MG63 (cell line): ENCODE results near the gene NMUR2. TPM values are rescaled to one million over a fixed set of nuclear protein-coding genes. Genes with fewer than 3 reads are reported as not detected.

Experiments
- DNase-seq: peaks from one replicate; pipeline ENCODE4 v3.0.0-alpha.2; 2020
- H3K27me3 ChIP-seq: fragments of 250-450 bp; sonication (Bioruptor Pico); 2 replicates; pipeline ENCODE4 v1.5.1; 2020; ENCODE audit warnings: mild to moderate bottlenecking, moderate library complexity
- H3K36me3 ChIP-seq: fragments of 250-450 bp; sonication (Bioruptor Pico); 2 replicates; pipeline ENCODE4 v1.5.1; 2020; ENCODE audit warnings: mild to moderate bottlenecking, moderate library complexity
- H3K4me3 ChIP-seq: fragments of 250-450 bp; sonication (Bioruptor Pico); 2 replicates; pipeline ENCODE4 v1.5.1; 2020; ENCODE audit warnings: mild to moderate bottlenecking, moderate library complexity
- H3K9me3 ChIP-seq: fragments of 250-450 bp; sonication (Bioruptor Pico); 2 replicates; pipeline ENCODE4 v1.5.1; 2020; ENCODE audit warnings: mild to moderate bottlenecking, moderate library complexity
- total RNA-seq: library from RNA; depleted of rRNA; stranded (reverse); fragments of >200 nt; shearing (Covaris generic); gene quantifications from 2 replicates; pipeline ENCODE4 v1.2.3, GENCODE V29; 2014; ENCODE audit warnings: low replicate concordance; rRNA removed

The NMUR2 gene, protein sequence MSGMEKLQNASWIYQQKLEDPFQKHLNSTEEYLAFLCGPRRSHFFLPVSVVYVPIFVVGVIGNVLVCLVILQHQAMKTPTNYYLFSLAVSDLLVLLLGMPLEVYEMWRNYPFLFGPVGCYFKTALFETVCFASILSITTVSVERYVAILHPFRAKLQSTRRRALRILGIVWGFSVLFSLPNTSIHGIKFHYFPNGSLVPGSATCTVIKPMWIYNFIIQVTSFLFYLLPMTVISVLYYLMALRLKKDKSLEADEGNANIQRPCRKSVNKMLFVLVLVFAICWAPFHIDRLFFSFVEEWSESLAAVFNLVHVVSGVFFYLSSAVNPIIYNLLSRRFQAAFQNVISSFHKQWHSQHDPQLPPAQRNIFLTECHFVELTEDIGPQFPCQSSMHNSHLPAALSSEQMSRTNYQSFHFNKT
- not detected in 2 replicates for total RNA-seq

DNA sequence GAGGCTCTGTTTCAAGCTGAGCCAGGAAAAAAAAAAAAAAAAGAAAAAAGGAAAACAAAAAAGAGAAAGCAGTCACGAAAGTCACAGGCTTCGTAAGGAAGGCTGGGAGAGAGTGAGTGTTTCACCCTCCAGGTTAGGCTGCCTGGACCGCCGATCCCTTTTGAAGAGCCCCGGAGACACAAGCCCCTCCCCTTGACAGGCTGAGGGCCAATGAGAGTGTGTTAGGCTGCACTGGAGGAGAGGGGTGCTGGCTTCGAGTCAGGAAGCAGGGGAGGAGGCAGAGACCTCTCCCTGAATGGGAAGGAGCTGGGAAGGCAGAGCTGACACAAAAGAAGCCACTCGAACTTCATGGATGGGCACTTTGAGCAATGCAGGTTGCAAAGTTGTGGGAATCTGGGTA lies at the start of gene NMUR2:
Gene NMUR2, minus strand, starts transcription at position 135 of the 400 bp plus-strand sequence. CDS start 166 bp downstream, outside the sequence.
- H3K9me3 ChIP-seq = no peaks in the 10 kb centered on the region
- H3K27me3 ChIP-seq = peaks cover 2% of the 10 kb centered on the region; the same call in 1 of the 2 replicates
- no peak within 1 kb of the TSS for H3K4me3 ChIP-seq
- DNase-seq = peak; percentile 28
- no peaks in the 10 kb centered on the region for H3K36me3 ChIP-seq

GRCh38 chr5:152443935-152444334 lies 38.9 kb upstream of the NMUR2 start:
- DNase-seq = no peak
- Histone ChIP-seq H3K36me3 (no peaks in the 10 kb centered on the region), H3K9me3 (no peaks in the 10 kb centered on the region)

DNA sequence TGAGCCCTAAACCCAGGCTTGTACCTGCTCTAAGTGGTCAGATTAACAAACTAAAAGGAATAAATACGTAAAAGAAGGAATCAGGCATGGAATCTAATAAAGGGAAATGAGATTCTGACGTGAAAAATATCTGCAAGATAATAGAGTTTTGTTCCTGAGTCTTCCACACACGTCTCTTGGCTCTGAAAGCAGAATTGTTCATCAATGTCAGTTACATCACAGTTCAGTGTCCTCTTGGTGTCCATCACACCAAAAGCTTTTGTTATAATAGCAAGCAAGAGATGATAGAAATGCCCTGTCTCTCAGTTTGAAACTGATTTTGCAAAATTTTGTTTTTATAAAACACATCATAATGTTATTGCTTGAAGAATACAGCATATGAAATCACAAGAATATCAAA lies 34.7 kb upstream of the NMUR2 start:
- Histone ChIP-seq H3K4me3 (no peak overlapping the region), H3K36me3 (no peaks in the 10 kb centered on the region), H3K9me3 (no peaks in the 10 kb centered on the region), H3K27me3 (peaks cover 21% of the 10 kb centered on the region)
- DNase-seq = no peak

More at GRCh38 chr5:152443935-152444334, 38.9 kb upstream of the NMUR2 start:
- H3K27me3 ChIP-seq = peaks cover 24% of the 10 kb centered on the region
- H3K4me3 ChIP-seq = no peak overlapping the region

GRCh38 chr5:152437866-152438265 lies 32.8 kb upstream of the NMUR2 start:
- H3K4me3 ChIP-seq = no peak overlapping the region
- no peaks in the 10 kb centered on the region for H3K9me3 ChIP-seq
- no peaks in the 10 kb centered on the region for H3K36me3 ChIP-seq
- no peak for DNase-seq
- H3K27me3 ChIP-seq = peaks cover 21% of the 10 kb centered on the region

- peaks cover 3% of the 10 kb centered on the region; the same call in 1 of the 2 replicates for H3K27me3 ChIP-seq
- DNase-seq = no peak
- no peaks in the 10 kb centered on the region for H3K9me3 ChIP-seq
These were observed 22.6 kb upstream of the NMUR2 start for GRCh38 chr5:152427721-152428120.

DNA sequence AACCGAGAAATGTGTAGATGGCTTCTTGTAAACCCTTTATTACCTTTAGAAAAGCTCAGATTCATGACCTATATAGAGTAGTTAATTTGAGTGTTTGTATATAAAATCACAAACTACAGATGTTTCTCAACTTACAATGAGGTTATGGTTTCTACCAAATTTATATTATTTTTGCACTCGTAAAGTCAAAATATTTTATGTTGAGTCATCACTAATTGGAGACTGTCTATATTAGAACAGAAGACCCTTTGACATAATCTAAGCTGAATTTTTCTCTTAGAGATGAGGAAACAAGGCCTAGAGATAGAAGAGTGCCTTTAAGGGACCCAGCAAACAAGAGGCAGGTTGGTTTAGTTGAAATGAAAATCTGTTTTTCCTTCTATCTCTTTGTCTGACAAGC lies 20.0 kb upstream of the NMUR2 start:
- no peaks in the 10 kb centered on the region for H3K9me3 ChIP-seq
- DNase-seq = no peak
- peaks cover 1% of the 10 kb centered on the region; the same call in 1 of the 2 replicates for H3K27me3 ChIP-seq
- H3K4me3 ChIP-seq = no peak overlapping the region
- no peaks in the 10 kb centered on the region for H3K36me3 ChIP-seq

More at GRCh38 chr5:152427721-152428120, 22.6 kb upstream of the NMUR2 start:
- Histone ChIP-seq H3K36me3 (no peaks in the 10 kb centered on the region), H3K4me3 (no peak overlapping the region)

DNA sequence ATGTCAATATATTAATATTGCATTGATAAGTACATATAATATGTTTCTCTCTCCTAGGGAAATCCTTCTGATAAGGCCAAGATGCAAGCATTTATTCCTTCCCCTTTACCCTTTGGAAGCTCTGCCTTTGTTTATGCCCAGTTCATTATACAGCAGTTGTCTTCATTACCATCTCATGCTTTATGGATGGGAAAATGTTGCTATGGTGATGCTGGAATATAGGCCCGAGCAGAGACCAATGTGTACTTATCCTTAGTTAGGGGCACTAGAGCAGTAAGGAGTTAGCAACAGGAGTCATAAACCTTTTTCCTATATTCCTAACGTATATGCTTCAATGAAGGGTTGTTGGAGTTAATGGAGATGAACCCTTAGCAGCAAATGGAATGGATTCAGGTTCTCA lies 19.4 kb upstream of the NMUR2 start:
- no peak for DNase-seq
- Histone ChIP-seq H3K36me3 (no peaks in the 10 kb centered on the region), H3K4me3 (no peak overlapping the region), H3K27me3 (peaks cover 5% of the 10 kb centered on the region), H3K9me3 (no peaks in the 10 kb centered on the region)

GRCh38 chr5:152422081-152422480 lies 17.0 kb upstream of the NMUR2 start:
- H3K9me3 ChIP-seq = no peaks in the 10 kb centered on the region
- DNase-seq = no peak
- H3K36me3 ChIP-seq = no peaks in the 10 kb centered on the region
- H3K4me3 ChIP-seq = no peak overlapping the region
- H3K27me3 ChIP-seq = peaks cover 11% of the 10 kb centered on the region

- no peaks in the 10 kb centered on the region for H3K36me3 ChIP-seq
These were observed 7.0 kb upstream of the NMUR2 start for GRCh38 chr5:152412129-152412528.

DNA sequence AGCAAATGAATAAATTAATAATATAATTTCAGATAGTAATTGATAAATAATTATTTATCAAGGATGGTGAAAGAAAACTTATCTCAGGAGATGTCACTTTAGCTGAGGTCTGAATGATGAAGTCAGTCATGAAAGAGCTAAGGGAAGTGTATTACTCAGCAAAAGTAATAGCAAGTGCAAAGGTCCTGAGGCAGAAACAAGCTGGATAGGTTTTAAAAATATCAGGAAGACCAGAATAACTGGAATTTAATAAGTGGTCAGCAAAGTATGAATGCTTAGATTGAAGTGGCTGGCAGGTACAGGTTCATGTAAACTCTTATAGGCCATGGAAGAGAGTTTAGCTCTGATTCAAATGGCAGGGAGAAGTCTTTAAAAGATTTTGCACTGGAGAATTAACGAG lies 1.0 kb upstream of the NMUR2 start:
- no peak for DNase-seq
- Histone ChIP-seq H3K27me3 (no peaks in the 10 kb centered on the region), H3K4me3 (no peak overlapping the region), H3K9me3 (no peaks in the 10 kb centered on the region), H3K36me3 (no peaks in the 10 kb centered on the region)

More at GRCh38 chr5:152412129-152412528, 7.0 kb upstream of the NMUR2 start:
- DNase-seq = no peak
- Histone ChIP-seq H3K4me3 (no peak overlapping the region), H3K27me3 (no peaks in the 10 kb centered on the region), H3K9me3 (no peaks in the 10 kb centered on the region)

DNA sequence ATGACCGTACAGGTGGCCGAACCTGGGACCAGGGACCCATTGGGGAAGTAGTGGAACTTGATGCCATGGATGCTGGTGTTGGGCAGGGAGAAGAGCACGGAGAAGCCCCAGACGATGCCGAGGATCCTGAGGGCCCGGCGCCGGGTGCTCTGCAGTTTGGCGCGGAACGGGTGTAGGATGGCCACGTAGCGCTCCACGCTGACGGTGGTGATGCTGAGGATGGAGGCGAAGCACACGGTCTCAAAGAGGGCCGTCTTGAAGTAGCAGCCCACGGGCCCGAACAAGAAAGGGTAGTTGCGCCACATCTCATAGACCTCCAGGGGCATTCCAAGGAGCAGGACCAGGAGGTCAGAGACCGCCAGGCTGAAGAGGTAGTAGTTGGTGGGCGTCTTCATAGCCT lies 585 bp downstream of the NMUR2 start:
- no peak overlapping the region for H3K4me3 ChIP-seq
- no peaks in the 10 kb centered on the region for H3K9me3 ChIP-seq
- DNase-seq = no peak
- H3K27me3 ChIP-seq = peaks cover 3% of the 10 kb centered on the region; the same call in 1 of the 2 replicates
- no peaks in the 10 kb centered on the region for H3K36me3 ChIP-seq

GRCh38 chr5:152403046-152403445 lies 2.0 kb downstream of the NMUR2 start:
- H3K9me3 ChIP-seq = no peaks in the 10 kb centered on the region
- no peak overlapping the region for H3K4me3 ChIP-seq
- DNase-seq = no peak
- peaks cover 4% of the 10 kb centered on the region; the same call in 1 of the 2 replicates for H3K27me3 ChIP-seq
- no peaks in the 10 kb centered on the region for H3K36me3 ChIP-seq

GRCh38 chr5:152400846-152401245 lies 4.2 kb downstream of the NMUR2 start:
- Histone ChIP-seq H3K4me3 (no peak overlapping the region), H3K27me3 (peaks cover 5% of the 10 kb centered on the region; the same call in 1 of the 2 replicates), H3K36me3 (no peaks in the 10 kb centered on the region), H3K9me3 (no peaks in the 10 kb centered on the region)
- no peak for DNase-seq

GRCh38 chr5:152397581-152397980 lies 7.5 kb downstream of the NMUR2 start:
- Histone ChIP-seq H3K36me3 (no peaks in the 10 kb centered on the region), H3K4me3 (no peak overlapping the region), H3K27me3 (peaks cover 5% of the 10 kb centered on the region; the same call in 1 of the 2 replicates), H3K9me3 (no peaks in the 10 kb centered on the region)
- no peak for DNase-seq

GRCh38 chr5:152393441-152393840 lies 11.6 kb downstream of the NMUR2 start:
- H3K4me3 ChIP-seq = no peak overlapping the region
- H3K27me3 ChIP-seq = peaks cover 2% of the 10 kb centered on the region; the same call in 1 of the 2 replicates
- no peak for DNase-seq
- H3K36me3 ChIP-seq = no peaks in the 10 kb centered on the region
- peaks cover 8% of the 10 kb centered on the region for H3K9me3 ChIP-seq

DNA sequence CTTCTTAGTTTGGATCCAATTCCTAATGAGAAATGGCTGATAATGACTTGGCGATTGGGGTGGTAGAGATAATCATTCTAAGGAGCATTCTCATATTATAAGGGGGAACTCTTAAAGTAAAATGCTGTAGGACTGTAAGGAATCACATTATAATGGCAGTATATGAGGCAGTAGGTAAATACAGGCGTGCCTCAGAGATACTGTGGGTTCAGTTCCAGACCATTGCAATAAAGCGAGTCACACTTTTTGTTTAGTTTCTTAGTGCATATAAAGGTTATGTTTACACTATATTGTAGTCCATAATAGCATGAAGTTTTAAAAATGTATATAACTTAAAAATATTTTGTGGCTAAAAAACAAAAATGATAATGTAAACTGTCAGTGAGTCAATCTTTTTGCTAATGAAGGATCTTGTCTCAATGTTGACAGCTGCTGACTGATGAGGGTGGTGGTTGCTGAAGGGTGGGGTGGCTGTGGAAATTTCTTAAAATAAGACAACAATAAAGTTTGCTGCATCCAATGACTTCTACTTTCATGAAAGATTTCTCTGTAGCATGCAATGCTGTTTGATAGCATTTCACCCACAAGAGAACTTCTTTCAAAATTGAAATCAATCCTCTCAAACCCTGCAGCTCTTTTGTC lies 15.8 kb downstream of the NMUR2 start:
- H3K4me3 ChIP-seq = no peak overlapping the region
- peaks cover 8% of the 10 kb centered on the region for H3K9me3 ChIP-seq
- no peaks in the 10 kb centered on the region for H3K27me3 ChIP-seq
- no peaks in the 10 kb centered on the region for H3K36me3 ChIP-seq
- DNase-seq = peak; percentile 10

DNA sequence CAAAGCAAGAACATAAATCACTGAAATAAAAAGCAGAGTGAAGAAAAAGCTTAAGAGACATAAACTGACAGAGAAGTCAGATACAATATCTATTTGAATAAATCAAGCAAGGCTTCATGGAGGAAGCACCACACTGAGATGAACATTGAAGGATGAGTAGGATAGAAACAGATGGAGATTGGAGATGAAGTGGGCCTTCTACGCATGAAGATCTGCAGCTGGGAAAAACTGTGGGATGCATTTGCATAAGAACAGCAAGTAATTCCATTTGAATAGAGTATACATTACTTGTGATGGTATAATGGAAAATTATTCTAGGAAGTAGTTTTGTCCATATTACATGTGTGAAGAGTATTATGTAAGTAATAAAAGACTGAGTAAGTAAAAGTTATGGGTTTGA lies 16.5 kb downstream of the NMUR2 start:
- Histone ChIP-seq H3K27me3 (no peaks in the 10 kb centered on the region), H3K36me3 (no peaks in the 10 kb centered on the region), H3K4me3 (no peak overlapping the region), H3K9me3 (peaks cover 8% of the 10 kb centered on the region)
- DNase-seq = no peak
